Ascending aorta (tissue), 2 donors: ENCODE measurements around the gene STAP2. TPM values are rescaled to one million over a fixed set of nuclear protein-coding genes. Genes with fewer than 3 reads are reported as not detected.

Source experiments
- DNase-seq, 2 donors: peaks; one replicate each; pipeline ENCODE4 v3.0.0-alpha.2; 2019; ENCODE audit warnings: low spot score in 2 of 2
- H3K27ac ChIP-seq, 2 donors: fragments of 200-600 bp; sonication (generic); one replicate each; pipeline ENCODE4 v1.5.1; 2016 to 2017; ENCODE audit warnings: mild to moderate bottlenecking in 1 of 2
- H3K27me3 ChIP-seq: fragments of 200-600 bp; sonication (generic); one replicate; pipeline ENCODE4 v1.5.1; 2017
- H3K36me3 ChIP-seq, 2 donors: fragments of 200-600 bp; sonication (generic); one replicate each; pipeline ENCODE4 v1.5.1; 2016
- H3K4me1 ChIP-seq, 2 donors: fragments of 200-600 bp; sonication (generic); one replicate each; pipeline ENCODE4 v1.5.1; 2016 to 2017; ENCODE audit warnings: mild to moderate bottlenecking in 1 of 2
- H3K4me3 ChIP-seq, 2 donors: fragments of 200-600 bp; sonication (generic); one replicate each; pipeline ENCODE4 v1.5.1; 2016 to 2017; ENCODE audit warnings: mild to moderate bottlenecking in 1 of 2
- H3K9me3 ChIP-seq, 2 donors: fragments of 200-600 bp; sonication (generic); one replicate each; pipeline ENCODE4 v1.5.1; 2016
- intact Hi-C: fragments of 100-400 bp; cut with DNase I; formaldehyde crosslinking; loops from one replicate; pipeline ENCODE4 v1.15.1; 2023
- total RNA-seq: library from RNA; depleted of rRNA; stranded (reverse); fragments of >200 nt; gene quantifications from one replicate; pipeline ENCODE4 v1.1.0, GENCODE V29; 2016
- TF ChIP-seq, protein P1 (sequence below), 3 experiments: fragments of 200-600 bp in 2 of 3; fragments of 450-650 bp in 1 of 3; sonication (generic) in 2 of 3; IDR thresholded peaks; one replicate each; pipeline ENCODE4 v1.5.1; 2016 to 2019; ENCODE audit warnings: antibody characterized with exemption in 3 of 3, mild to moderate bottlenecking in 1 of 3, moderate library complexity in 1 of 3

Gene STAP2
- total RNA-seq, 1 donor from 2014 or later = 6.6 TPM

GRCh38 chr19:4372165-4373012 is 33.8 kb upstream of the STAP2 start:
- TF ChIP-seq, protein P1, sequence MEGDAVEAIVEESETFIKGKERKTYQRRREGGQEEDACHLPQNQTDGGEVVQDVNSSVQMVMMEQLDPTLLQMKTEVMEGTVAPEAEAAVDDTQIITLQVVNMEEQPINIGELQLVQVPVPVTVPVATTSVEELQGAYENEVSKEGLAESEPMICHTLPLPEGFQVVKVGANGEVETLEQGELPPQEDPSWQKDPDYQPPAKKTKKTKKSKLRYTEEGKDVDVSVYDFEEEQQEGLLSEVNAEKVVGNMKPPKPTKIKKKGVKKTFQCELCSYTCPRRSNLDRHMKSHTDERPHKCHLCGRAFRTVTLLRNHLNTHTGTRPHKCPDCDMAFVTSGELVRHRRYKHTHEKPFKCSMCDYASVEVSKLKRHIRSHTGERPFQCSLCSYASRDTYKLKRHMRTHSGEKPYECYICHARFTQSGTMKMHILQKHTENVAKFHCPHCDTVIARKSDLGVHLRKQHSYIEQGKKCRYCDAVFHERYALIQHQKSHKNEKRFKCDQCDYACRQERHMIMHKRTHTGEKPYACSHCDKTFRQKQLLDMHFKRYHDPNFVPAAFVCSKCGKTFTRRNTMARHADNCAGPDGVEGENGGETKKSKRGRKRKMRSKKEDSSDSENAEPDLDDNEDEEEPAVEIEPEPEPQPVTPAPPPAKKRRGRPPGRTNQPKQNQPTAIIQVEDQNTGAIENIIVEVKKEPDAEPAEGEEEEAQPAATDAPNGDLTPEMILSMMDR (IDR thresholded peaks at IDR 0.05) = no peak
- Histone ChIP-seq H3K4me1 (peaks cover 57 to 84% of the 10 kb centered on the region in 2 donors), H3K4me3 (no peak overlapping the region), H3K9me3 (no peaks in the 10 kb centered on the region), H3K27me3 (no peaks in the 10 kb centered on the region), H3K27ac (peak overlapping the region; percentile 91 to 98), H3K36me3 (peaks cover 0 to under 1% of the 10 kb centered on the region in 2 donors)
- intact Hi-C loops = no loop called here
- DNase-seq = no peak

DNA sequence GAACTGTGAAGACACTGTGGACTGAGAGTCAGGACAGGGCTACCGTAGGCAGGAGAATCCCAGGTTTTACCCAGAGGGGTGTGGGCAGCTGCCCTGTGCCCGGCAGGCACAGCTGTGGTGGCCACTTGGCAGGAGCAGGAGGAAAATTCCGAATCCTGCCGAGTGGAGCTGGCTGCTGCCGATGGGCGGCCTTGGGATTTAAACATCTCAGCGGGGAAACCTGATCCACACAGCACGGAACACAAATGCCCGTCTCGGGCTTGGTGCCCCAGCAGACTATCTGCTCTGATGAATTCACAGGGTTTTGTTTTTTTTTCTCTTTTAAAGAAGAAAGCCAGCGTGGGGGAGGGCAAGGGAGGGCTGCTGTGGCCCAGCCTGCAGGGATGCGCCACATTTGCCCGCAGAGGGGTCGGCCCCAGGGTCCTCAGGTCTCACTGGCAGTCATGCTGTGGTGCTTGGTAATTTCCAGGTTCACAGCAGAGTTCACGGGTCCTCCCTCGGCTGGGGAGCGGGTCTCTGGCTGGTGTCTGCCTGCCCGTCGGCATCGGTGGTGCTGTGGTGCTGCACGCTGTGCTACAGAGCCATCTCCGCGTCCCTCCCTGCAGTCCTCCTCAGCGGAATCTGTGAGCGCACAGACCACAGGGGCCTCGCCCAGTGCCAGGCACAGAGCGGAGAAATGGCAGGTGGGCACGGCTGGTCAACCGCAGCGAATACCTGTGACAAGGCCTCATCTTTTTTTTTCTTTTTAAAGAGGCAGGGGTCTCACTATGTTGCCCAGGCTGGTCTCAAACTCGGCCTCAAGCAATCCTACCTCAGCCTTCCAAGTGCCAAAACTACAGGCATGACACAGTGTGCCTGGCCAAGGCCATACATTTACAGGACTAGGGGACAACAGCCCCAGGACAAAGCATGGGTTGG is 32.9 kb upstream of the STAP2 start:
- no peak overlapping the region for H3K4me3 ChIP-seq
- H3K9me3 ChIP-seq = no peaks in the 10 kb centered on the region
- intact Hi-C loops = no loop called here
- no peak for DNase-seq
- no peaks in the 10 kb centered on the region for H3K27me3 ChIP-seq
- H3K4me1 ChIP-seq = peaks cover 48 to 76% of the 10 kb centered on the region in 2 donors
- H3K27ac ChIP-seq = peak overlapping the region in 1 of 2 donors; percentile 91
- peaks cover 0 to 6% of the 10 kb centered on the region in 2 donors for H3K36me3 ChIP-seq
- TF ChIP-seq, protein P1 (IDR thresholded peaks at IDR 0.05) = no peak

GRCh38 chr19:4370418-4371041 is 31.9 kb upstream of the STAP2 start:
- peak overlapping the region in 1 of 2 donors; percentile 91 for H3K27ac ChIP-seq
- no peak overlapping the region for H3K4me3 ChIP-seq
- H3K9me3 ChIP-seq = no peaks in the 10 kb centered on the region
- DNase-seq = no peak
- intact Hi-C loops = no loop called here
- TF ChIP-seq, protein P1 (IDR thresholded peaks at IDR 0.05) = no peak
- H3K36me3 ChIP-seq = peaks cover 6 to 15% of the 10 kb centered on the region in 2 donors
- no peaks in the 10 kb centered on the region for H3K27me3 ChIP-seq
- peaks cover 38 to 66% of the 10 kb centered on the region in 2 donors for H3K4me1 ChIP-seq

DNA sequence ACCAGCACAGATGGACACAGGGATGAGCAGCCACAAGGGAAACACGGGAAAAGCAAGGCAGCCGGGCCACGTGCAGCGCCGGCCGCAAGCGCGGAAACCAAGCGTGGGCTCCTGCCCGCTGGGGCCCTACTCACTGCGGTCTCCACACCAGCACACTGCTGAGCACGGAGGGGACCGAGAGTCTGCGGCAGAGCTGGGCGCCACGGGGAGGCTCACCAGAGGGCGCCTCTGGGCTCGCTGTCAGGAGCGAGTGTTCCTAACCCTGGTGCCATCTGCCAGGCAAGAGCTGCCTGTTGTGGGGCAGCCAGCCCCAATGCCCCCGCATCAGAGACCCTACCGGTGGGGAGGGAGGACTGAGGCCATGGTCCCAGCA is 31.2 kb upstream of the STAP2 start:
- Histone ChIP-seq H3K27ac (peak overlapping the region in 1 of 2 donors; percentile 16), H3K4me3 (peak overlapping the region in 1 of 2 donors; percentile 1), H3K27me3 (no peaks in the 10 kb centered on the region), H3K9me3 (no peaks in the 10 kb centered on the region), H3K4me1 (peaks cover 31 to 59% of the 10 kb centered on the region in 2 donors), H3K36me3 (peaks cover 13 to 22% of the 10 kb centered on the region in 2 donors)
- TF ChIP-seq, protein P1 (IDR thresholded peaks at IDR 0.05) = peak in 2 of 3 experiments; percentile 10 to 21
- intact Hi-C loops = no loop called here
- no peak for DNase-seq
